Stimulated activated CD8-positive, alpha-beta memory T cell treated with anti-CD3 and anti-CD28 coated beads, Interleukin-4, amount 100 ng/mL, for 1 hour (primary cell): ENCODE measurements around the gene EXD1.
A peak's percentile ranks its signal among the peaks of the same experiment; 100 is the strongest.

Experiments used
- DNase-seq, 2 donors: peaks; one replicate each; pipeline ENCODE4 v3.0.0-alpha.2; 2020; ENCODE audit warnings: low read depth in 2 of 2, low spot score in 1 of 2

Gene EXD1

GRCh38 chr15:41231422-41232226 lies 1.1 kb upstream of the EXD1 start:
- peak in 1 of 2 donors; percentile 0 for DNase-seq

- no peak for DNase-seq
Observed at GRCh38 chr15:41230345-41230649, 260 bp downstream of the EXD1 start.

GRCh38 chr15:41219381-41219780 lies 11.2 kb downstream of the EXD1 start:
- DNase-seq, result no peak

GRCh38 chr15:41218851-41219250 lies 11.7 kb downstream of the EXD1 start:
- DNase-seq, result no peak

GRCh38 chr15:41215708-41216107 lies 14.8 kb downstream of the EXD1 start:
- no peak for DNase-seq

GRCh38 chr15:41207687-41208448 lies 22.7 kb downstream of the EXD1 start:
- no peak for DNase-seq

- no peak for DNase-seq
Observed at GRCh38 chr15:41205315-41205714, 25.2 kb downstream of the EXD1 start.

- DNase-seq, result no peak
Observed at GRCh38 chr15:41203395-41203794, 27.2 kb downstream of the EXD1 start.

GRCh38 chr15:41199470-41199869 lies 31.1 kb downstream of the EXD1 start:
- DNase-seq, result no peak

GRCh38 chr15:41194444-41194843 lies 36.1 kb downstream of the EXD1 start:
- no peak for DNase-seq

GRCh38 chr15:41183581-41183980 lies 47.0 kb downstream of the EXD1 start:
- no peak for DNase-seq

- no peak for DNase-seq
Observed at GRCh38 chr15:41182266-41182665, 48.3 kb downstream of the EXD1 start.

GRCh38 chr15:41180206-41180789 lies 50.3 kb downstream of the EXD1 start:
- no peak for DNase-seq

GRCh38 chr15:41169781-41170180 lies 60.8 kb downstream of the EXD1 start:
- no peak for DNase-seq

- DNase-seq, result no peak
Observed at GRCh38 chr15:41169086-41169485, 61.5 kb downstream of the EXD1 start.

GRCh38 chr15:41161736-41162135 lies 68.8 kb downstream of the EXD1 start:
- no peak for DNase-seq

- DNase-seq, result no peak
Observed at GRCh38 chr15:41161336-41161735, 69.2 kb downstream of the EXD1 start.

- DNase-seq, result no peak
Observed at GRCh38 chr15:41160639-41161315, 69.8 kb downstream of the EXD1 start.

- no peak for DNase-seq
Observed at GRCh38 chr15:41154412-41154811, 76.1 kb downstream of the EXD1 start.

GRCh38 chr15:41153733-41154132 lies 76.8 kb downstream of the EXD1 start:
- no peak for DNase-seq

- no peak for DNase-seq
Observed at GRCh38 chr15:41151451-41152005, 79.0 kb downstream of the EXD1 start.
